DMS79 treated with DMSO at 0.1 percent for 48 hours (cell line): ENCODE results near the gene MYOG.

Experiments used
- DNase-seq: peaks from one replicate; lab custom pipeline; 2025; lab: John Stamatoyannopoulos, UW

Gene MYOG

GRCh38 chr1:203072002-203072602 lies 13.7 kb downstream of the MYOG start:
- no peak for DNase-seq

- peak; percentile 6 for DNase-seq
Observed at GRCh38 chr1:203069030-203069747, 16.6 kb downstream of the MYOG start.

GRCh38 chr1:203066965-203067364 lies 18.8 kb downstream of the MYOG start:
- DNase-seq, result no peak

GRCh38 chr1:203065986-203066385 lies 19.8 kb downstream of the MYOG start:
- no peak for DNase-seq

- no peak for DNase-seq
Observed at GRCh38 chr1:203065191-203065590, 20.6 kb downstream of the MYOG start.

- DNase-seq, result no peak
Observed at GRCh38 chr1:203063287-203063686, 22.5 kb downstream of the MYOG start.

- no peak for DNase-seq
Observed at GRCh38 chr1:203060115-203060514, 25.7 kb downstream of the MYOG start.

GRCh38 chr1:203059485-203059884 lies 26.3 kb downstream of the MYOG start:
- no peak for DNase-seq

- no peak for DNase-seq
Observed at GRCh38 chr1:203058676-203058935, 27.2 kb downstream of the MYOG start.

- DNase-seq, result no peak
Observed at GRCh38 chr1:203057911-203058675, 27.7 kb downstream of the MYOG start.

- no peak for DNase-seq
Observed at GRCh38 chr1:203056516-203056915, 29.3 kb downstream of the MYOG start.

- DNase-seq, result no peak
Observed at GRCh38 chr1:203056012-203056411, 29.8 kb downstream of the MYOG start.

GRCh38 chr1:203055161-203055799 lies 30.5 kb downstream of the MYOG start:
- no peak for DNase-seq

- DNase-seq, result no peak
Observed at GRCh38 chr1:203054642-203055041, 31.2 kb downstream of the MYOG start.

GRCh38 chr1:203054184-203054583 lies 31.6 kb downstream of the MYOG start:
- DNase-seq, result no peak

GRCh38 chr1:203052601-203053000 lies 33.2 kb downstream of the MYOG start:
- no peak for DNase-seq

- peak; percentile 72 for DNase-seq
Observed at GRCh38 chr1:203051841-203052324, 33.9 kb downstream of the MYOG start.

- no peak for DNase-seq
Observed at GRCh38 chr1:203050826-203051225, 35.0 kb downstream of the MYOG start.

GRCh38 chr1:203049576-203050180 lies 36.1 kb downstream of the MYOG start:
- DNase-seq, result no peak

- no peak for DNase-seq
Observed at GRCh38 chr1:203049077-203049476, 36.7 kb downstream of the MYOG start.

- DNase-seq, result peak; percentile 6
Observed at GRCh38 chr1:203048555-203049051, 37.2 kb downstream of the MYOG start.

GRCh38 chr1:203048086-203048485 lies 37.7 kb downstream of the MYOG start:
- no peak for DNase-seq
